ELF-1 (cell line): ENCODE data around the gene UBA52.

Source experiments
- DNase-seq: peaks from one replicate; pipeline ENCODE4 v3.0.0-alpha.2; 2016; ENCODE audit warnings: low read depth, low spot score

The UBA52 gene

DNA sequence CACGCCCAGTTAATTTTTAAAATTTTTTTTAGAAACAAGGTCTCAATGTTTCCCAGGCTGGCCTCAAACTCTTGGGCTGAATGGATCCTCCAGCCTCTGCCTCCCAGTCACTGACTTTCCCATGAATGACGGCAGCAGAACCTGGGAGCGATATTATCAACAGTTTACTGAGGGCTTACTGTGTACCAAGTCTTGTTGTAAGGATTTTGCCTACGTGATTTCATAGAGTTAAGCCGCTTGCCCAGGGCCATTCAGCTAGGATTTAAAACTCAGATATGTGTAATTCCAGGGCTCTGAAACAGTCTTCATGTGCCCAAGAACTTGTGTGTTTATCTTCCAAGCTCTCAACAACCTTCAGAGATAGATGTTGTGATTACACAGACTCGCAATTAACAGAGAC, 20.0 kb upstream of the UBA52 start:
- DNase-seq = no peak

GRCh38 chr19:18557411-18558201, 14.1 kb upstream of the UBA52 start, which contains the start of gene KXD1:
TSS of gene KXD1 (plus strand) at chr19:18557870. CDS start at chr19:18562057, 4,187 bp downstream.
- DNase-seq = peak; percentile 92

GRCh38 chr19:18558202-18558555, 13.5 kb upstream of the UBA52 start:
- DNase-seq = no peak

- no peak for DNase-seq
Observed at GRCh38 chr19:18558604-18559003, 13.1 kb upstream of the UBA52 start.

DNA sequence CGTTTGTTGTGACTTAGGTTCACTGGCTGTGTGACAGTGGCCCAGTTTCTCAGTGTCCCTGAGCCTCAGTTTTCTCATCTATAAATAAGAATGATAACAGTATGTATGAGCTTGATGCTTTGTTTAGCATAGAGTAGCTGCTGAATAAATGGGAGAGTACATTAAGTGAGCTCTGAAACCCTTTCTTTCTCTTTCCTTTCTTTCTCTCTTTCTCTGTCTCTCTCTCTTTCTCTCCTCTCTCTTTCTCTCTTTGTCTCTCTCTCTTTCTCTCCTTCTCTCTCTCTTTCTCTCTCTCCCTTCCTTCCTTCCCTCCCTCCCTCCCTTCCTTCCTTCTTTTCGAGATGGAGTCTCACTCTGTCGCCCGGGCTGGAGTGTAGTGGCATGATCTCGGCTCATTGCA, 12.0 kb upstream of the UBA52 start:
- DNase-seq = no peak

DNA sequence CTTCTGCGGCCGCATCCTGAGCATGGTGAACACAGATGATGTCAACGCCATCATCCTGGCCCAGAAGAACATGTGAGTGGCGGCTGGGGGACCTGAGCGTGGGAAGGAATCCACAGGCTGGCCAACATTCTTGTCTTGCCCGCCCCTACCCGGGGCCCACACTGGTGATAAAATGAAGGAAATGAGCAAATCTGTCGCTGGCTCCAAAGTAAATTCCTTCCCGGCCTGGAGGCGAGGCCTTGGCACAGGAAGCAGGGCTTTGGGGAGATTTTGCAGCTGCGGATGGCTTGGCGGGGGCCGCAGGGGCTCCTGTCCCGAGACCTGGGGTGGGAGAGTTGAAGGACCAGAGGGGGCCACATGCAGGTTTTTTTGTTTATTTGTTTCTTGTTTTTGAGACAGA, 9.6 kb upstream of the UBA52 start:
- DNase-seq = no peak

GRCh38 chr19:18566953-18567352, 4.7 kb upstream of the UBA52 start:
- DNase-seq = no peak

DNA sequence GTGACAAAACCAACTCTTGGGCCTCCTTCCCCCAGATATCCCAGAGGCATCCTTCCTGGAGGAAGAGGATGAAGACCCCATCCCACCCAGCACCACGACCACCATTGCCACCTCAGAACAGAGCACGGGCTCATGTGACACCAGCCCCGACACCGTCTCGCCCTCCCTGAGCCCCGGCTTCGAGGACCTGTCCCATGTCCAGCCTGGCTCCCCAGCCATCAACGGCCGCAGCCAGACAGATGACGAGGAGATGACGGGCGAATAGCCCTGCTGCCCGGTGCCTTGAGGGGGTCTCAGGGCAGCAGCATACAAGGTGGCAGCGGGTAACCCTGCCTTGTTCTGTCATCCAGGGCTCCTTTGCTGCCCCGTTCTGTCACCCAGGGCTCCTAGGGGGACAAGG, 3.3 kb upstream of the UBA52 start:
- DNase-seq = no peak

DNA sequence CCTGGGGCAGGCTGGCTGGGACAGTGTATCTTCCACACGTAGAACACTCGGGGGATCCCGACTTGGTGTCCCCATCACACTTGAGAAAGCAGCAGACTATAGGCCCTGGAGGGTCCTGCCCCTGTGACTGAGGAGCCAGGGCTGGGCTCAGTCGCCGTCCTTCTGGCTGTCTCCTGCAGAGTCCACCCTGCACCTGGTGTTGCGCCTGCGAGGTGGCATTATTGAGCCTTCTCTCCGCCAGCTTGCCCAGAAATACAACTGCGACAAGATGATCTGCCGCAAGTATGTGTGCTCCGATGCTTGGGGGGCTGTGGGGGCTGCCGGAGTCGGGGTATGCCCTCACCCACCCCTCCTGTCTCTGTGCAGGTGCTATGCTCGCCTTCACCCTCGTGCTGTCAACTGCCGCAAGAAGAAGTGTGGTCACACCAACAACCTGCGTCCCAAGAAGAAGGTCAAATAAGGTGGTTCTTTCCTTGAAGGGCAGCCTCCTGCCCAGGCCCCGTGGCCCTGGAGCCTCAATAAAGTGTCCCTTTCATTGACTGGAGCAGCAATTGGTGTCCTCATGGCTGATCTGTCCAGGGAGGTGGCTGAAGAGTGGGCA, 3.1 kb downstream of the UBA52 start:
- DNase-seq = no peak

DNA sequence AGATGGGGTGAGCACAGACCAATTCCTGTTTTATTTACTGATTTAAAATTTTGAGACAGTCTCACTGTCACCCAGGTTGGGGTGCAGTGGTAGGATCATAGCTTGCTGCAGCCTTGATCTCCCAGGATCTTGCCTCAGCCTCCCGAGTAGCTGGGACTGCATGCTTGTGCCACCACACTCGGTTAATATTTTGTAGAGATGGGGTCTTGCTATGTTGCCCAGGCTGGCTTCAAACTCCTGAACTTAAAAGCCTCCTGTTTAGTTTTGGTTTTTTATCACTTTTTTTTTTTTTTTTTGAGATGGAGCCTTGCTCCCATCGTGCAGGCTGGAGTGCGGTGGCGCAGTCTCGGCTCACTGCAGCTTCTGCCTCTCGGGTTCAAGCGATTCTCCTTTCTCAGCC, 4.7 kb downstream of the UBA52 start:
- no peak for DNase-seq

- DNase-seq = no peak
Observed at GRCh38 chr19:18577365-18577914, 5.8 kb downstream of the UBA52 start.

DNA sequence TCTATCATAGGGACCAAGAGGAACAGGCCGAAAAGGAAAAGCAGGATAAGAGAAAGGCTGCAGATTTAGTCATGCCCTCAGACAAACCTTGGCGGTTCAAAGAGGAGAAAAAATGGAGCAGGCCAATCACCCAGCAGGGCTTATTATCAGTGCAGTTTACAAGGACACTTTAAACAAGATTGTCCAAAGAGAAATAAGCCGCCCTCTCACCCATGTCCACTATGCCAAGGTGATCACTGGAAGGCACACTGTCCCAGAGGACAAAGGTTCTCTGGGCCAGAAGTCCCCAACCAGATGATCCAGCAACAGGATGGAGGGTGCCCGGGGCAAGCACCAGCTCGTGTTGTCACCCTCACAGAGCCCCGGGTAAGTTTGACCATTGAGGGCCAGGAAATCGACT, 8.7 kb downstream of the UBA52 start:
- DNase-seq = no peak

DNA sequence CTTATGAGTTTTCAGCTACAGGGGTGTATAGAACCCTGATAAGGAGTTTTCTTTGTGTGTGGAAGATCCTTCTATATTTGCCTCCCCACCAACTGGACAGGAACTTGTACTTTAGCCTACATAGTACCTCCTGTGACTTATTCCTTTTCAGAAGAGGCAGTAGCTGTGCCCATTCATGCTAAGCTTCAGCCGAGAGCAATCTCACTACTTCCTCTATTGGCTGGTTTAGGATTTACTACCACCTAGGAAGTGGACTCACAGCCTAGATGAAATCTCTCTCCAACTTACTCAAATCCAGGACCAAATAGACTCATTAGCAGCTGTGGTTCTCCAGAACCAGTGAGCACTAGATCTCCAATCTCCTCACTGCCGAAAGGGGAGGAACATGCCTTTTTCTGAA, 14.6 kb downstream of the UBA52 start:
- DNase-seq = no peak

DNA sequence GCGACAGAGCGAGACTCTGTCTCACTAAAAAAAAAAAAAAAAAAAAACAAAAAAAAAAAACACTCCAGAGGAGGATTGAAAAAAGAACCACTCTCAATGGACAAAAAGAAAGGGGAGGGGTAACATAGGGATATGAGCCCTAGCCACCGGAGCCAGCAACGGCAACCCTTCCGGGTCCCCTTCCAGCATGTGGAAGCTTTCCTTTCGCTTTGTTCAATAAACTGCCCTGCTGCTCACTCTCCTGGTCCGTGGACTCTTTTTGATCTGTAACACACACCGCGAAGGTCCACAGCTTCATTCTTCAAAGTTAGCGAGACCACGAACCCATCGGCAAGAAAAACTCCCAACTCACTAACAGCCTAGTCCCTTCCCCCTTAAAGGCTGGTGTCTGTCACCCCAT, 15.9 kb downstream of the UBA52 start:
- no peak for DNase-seq

DNA sequence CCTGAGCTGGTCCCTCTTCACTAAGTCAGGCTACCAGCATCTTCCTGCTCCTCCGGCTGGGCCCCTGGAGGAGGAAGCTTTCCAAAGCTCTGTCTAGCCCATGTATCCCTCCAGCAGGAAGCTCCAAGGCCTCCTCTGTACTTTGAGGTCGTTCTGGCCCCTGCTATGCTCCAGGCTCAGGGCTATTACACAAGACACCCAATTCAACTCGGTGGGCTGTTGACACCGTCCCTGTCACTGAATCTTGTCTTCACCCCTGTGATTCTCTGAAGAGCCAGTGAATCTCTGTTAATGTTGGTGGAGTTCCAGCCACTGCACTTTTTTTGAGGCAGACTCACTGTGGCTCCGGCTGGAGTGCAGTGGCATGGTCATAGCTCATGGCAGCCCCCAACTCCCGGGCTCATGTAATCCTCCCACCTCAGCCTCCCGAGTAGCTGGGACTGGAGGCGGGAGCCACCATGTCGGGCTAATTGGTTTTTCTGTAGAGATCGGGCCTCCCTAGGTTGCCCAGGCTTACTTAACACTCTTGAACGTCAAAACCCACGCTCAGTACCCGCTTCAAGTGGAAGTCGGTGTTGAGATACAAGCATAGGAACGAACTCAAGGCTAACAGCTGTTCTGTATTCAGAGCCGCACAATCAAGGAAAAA, 16.4 kb downstream of the UBA52 start:
- no peak for DNase-seq

- peak; percentile 93 for DNase-seq
Observed at GRCh38 chr19:18588611-18589379, 17.1 kb downstream of the UBA52 start, which contains the start of gene REX1BD. TSS of gene REX1BD (plus strand) at chr19:18588798. CDS start at chr19:18588802, 4 bp downstream.

DNA sequence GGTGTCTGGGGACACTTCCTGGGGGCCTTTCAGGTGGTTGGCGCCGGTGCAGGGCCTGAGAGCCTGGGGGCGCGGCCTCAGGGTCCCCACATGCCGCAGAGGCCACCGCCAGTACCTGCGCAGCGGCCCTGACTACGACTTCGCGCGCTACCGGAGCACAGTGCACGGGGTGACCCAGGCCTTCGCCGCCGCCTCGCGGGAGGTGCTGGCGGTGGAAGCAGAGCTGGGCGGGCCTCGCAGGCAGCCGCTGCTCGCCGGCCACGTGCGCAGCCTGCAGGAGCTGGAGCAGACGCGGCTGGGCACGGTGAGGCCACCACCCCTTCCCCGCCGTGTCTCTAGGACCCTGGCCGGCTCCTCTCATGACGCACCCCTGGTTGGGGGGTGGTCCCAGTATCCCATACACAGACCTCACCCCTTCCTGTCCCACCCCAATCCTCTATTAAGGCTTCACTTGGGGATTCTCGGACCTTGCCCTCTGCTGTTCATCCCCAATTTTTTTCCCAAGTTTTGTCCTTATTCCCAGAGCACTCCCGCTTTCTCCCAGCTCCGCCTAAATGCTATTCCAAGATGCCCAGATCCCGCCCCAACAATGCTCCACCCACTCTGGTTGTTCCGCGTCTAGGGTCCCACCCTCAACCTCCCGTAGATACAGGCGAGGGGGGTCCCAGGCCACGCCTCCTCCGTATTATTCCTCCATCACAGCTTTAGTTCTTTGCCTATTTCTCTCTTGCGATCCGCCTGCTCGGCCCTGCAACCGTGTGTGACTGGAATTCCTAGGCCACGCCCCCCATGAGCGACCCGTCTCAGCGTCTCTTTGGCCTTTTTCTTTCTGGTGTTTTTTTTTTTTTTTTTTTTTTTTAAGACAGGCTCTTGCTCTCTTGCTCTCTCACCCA, 18.0 kb downstream of the UBA52 start:
- peak; percentile 92 for DNase-seq

DNA sequence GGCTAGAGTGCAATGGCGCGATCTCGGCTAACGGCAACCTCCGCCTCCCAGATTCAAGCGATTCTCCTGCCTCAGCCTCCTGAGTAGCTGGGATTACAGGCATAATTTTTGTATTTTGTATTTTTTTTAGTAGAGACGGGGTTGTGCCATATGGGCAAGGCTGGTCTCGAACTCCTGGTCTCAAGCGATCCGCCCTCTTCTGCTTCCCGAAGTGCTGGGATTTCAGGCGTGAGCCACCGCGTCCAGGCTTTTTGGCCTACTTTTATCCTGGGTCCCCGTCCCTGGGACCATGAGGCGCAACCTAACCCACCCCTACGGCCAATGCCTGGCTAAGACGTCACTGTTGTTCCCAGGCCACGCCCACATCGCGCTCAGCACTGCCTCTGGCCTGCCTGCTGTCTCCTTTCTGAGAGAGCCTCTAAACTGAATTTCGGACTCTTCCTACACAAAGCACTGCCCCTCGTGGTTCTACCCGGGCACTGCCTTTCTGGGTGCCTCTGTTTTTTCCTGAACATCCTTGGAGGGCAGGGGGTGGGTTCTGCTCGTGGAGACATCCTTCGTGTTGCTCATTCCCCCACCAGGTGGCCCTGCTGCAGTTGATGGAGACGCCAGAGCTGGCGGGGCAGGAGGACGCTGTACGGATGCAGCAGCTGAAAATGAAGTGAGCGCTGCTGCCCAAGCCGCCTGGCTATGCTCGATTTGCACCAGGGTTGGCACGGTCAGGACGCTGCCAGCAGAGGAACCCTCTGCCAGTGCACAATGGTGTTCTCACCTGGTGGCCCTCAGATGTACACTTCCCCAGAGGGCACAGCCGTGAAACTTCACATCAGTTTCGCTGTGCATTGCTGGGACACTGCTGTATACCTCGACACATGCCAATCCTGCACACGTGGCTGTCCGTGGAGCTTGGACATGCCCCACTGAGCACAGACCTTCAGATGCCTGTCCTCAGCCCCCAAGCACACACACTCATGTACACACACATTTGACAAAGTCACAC, 18.9 kb downstream of the UBA52 start:
- peak; percentile 99 for DNase-seq

DNA sequence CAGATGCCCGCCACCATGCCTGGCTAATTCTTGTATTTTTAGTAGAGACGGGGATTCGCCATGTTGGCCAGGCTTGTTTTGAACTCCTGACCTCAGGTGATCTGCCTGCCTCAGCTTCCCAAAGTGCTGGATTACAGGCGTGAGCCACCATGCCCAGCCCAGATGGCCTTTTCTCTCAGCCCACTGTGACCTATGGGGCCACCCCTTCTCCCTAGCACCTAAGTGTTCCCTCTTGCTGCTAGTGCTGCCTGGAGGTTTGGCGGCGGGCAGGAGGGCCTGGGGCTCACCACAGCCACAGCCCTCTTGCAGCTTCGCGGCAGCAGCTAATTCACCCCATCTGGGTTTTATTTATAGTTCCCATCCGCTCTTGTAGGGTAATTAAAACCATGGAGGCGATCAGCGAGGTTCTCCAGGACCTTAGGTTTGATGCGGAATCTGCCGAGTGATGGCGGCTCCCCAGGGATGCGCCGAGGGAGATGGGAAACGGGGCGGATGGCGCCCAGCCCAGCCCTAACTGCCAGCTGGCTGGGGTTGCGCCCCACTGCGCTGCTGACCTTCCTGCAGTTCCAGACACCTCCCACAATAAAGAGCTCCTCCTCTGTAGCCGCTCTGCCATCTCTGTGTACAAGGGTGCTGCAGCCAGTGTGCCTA, 20.2 kb downstream of the UBA52 start:
- DNase-seq = no peak
